Right ventricle myocardium inferior (tissue), 1 donor: Measurements from ENCODE around the gene HDAC3. TPM values are rescaled to one million over a fixed set of nuclear protein-coding genes. Genes with fewer than 3 reads are reported as not detected.
"Not testable (repeated sequence)": the region's sequence is repeated elsewhere in the genome, so short reads cannot be mapped to it uniquely, and the experiment has no call there.

Experiments used
- ATAC-seq: fragments of 200-7000 bp; cut with Tn5 transposase; one replicate; pipeline ENCODE4 v1.9.1; 2020; ENCODE audit warnings: mild to moderate bottlenecking, moderate library complexity
- DNase-seq: peaks from one replicate; pipeline ENCODE4 v3.0.0; 2021; ENCODE audit errors: missing footprints
- intact Hi-C: fragments of 100-400 bp; cut with DNase I; formaldehyde crosslinking; loops from one replicate; pipeline ENCODE4 v1.11.0; 2022
- total RNA-seq: library from RNA; stranded (reverse); fragmentation: NEBNext Ultra II Directional; extraction: Animal tissue kit (Norgen Biotek cat#: 25700); gene quantifications from one replicate; pipeline ENCODE4 v1.2.1, GENCODE V29; 2021
- donor health status: DM: no; HTN: yes; CAD: no; lungs with severe emphysema.

Gene HDAC3
- total RNA-seq, 1 donor from 2014 or later = 29.9 TPM

DNA sequence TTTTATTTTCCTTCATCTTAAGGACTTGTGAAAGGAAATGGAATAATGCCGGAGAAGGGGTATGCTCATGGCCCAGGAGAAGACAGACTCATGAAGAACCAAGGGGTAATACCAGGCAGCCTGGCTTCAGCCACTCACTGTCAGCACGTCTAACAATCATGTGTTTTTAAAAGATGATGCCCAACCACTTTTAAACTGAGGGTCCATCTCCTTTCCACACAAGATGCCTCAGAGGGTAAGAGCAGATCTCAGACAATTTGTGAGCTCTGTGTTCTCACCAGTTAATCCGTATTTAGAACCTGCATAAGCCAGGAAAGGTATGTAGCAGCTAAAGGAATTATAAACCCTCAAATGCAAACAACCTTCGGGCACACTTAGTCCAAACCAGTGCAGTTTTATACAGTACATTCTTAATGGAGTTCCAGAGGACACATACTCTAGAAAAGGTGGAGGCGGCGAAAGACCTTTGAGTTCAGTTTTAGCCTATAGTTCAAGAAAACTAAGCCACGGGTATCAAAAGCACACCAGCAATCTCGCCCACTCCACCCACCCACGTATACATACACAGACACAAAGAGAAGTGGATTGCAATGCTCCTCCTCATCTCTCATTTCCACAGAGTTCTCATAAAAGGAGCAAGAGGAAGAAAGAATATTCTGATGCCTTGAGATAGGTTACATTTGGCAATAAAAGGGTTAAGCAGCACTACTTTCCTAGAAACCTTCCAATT is 20.5 kb downstream of the HDAC3 start:
- ATAC-seq (no peak), DNase-seq (no peak)
- intact Hi-C loops = no loop called here

DNA sequence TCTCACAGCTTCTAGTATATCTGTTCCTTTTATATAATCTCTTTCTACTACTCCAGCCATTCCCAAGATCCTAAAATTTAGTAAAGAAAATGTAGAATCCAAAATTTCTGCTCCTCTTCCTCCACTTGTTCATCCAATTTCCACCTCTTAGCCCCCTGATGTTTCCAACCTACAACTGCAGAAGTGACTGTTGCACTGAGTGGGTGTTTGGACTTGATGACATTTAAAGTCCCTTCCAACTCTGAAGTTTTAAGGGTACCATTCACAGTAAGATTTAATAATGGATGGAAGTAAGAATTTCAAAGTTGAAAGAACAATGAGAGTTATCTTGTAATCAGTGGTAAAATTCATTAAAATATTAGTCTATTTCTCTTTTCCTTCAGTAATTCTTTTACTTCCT is 23.3 kb downstream of the HDAC3 start:
- intact Hi-C loops = no loop called here
- DNase-seq = no peak
- ATAC-seq = no peak

DNA sequence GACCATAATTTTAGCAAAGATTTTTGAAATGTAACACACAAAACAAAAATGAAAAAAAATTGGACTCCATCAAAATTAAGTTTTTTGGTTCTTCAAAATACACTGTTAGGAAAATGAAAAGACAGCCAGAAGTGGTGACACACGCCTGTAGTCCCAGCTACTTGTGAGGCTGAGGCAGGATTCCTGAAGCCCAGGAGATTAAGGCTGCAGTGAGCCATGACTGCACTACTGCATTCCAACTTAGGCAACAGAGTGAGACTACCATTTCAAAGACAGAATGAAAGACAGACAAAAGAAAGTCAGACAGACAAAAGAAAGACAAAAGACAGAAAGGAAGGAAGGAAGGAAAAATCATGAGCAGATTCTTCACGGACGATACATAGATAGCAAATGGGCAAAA is 25.4 kb downstream of the HDAC3 start:
- ATAC-seq = no peak
- intact Hi-C loops = no loop called here
- DNase-seq = no peak

DNA sequence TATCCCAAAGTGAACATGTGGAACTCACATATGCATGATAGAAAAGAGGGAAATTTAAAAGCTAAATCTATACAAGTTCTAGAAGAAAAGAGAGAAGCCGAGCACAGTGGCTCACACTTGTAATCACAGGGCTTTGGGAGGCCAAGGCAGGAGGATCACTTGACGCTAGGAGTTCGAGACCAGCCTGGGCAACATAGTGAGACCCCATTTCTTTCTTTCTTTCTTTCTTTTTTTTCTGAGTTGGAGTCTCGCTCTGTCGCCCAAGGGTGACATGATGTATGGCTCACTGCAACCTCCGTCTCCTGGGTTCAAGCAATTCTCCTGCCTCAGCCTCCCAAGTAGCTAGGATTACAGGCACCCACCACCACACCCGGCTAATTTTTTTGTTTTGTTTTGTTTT is 26.7 kb downstream of the HDAC3 start:
- ATAC-seq, intact Hi-C loops, DNase-seq: not testable (repeated sequence)

DNA sequence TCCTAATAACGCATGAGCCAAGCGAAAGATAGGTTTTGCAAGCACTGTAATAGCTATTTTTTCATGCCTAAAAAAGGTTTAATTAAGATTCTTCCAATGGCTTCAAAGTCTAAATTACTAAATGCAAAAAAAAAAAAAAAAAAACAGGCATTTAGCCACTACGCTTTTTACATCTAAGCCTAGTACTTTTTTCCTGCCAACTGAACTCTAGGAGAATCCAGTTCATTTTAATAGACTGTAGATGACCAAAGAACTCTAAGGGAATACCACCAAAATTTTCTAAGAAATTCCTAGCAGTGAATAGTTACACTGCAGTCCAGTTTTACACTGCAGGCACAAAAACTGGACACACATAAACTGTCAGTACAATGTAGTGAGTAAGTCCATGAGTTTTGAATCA is 27.6 kb downstream of the HDAC3 start:
- intact Hi-C loops = no loop called here
- ATAC-seq = no peak
- DNase-seq = no peak

DNA sequence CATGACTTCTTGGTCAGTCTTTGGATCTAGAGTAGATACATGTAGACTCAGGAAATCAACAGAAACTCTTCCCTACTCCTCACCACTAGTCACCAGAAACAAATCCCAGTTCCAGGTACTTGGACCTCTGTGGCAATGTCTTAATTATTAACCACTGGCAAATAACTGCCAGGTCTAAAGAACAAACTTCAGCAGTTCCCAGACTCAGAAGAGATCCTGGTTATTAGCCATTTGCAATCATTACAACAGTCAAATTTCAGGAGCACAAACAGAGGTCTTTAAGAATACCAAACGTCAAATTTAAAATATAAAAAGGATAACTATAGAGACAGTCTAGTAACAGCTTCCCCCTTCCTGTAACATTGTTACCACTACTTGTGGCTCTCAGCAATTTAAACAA is 28.1 kb downstream of the HDAC3 start:
- no peak for DNase-seq
- ATAC-seq = no peak
- intact Hi-C loops = no loop called here

DNA sequence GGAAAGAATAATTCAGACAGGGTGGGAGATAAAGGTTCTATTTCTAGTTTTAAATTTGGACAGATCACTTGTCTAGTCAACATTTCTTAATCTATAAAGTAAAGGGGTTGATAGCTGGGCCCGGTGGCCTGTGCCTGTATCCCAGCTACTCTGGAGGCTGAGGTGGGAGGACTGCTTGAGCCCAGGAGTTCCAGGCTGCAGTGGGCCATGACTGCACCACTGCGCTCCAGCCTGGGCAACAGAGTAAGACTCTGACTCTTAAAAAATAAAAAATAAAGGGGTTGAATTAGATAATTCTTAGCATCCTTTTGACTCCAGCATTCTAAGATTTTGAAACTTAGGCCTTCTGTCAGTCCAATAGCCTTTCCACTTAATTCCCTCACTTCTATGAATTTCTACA is 28.6 kb downstream of the HDAC3 start:
- intact Hi-C loops = no loop called here
- DNase-seq (no peak), ATAC-seq (no peak)

DNA sequence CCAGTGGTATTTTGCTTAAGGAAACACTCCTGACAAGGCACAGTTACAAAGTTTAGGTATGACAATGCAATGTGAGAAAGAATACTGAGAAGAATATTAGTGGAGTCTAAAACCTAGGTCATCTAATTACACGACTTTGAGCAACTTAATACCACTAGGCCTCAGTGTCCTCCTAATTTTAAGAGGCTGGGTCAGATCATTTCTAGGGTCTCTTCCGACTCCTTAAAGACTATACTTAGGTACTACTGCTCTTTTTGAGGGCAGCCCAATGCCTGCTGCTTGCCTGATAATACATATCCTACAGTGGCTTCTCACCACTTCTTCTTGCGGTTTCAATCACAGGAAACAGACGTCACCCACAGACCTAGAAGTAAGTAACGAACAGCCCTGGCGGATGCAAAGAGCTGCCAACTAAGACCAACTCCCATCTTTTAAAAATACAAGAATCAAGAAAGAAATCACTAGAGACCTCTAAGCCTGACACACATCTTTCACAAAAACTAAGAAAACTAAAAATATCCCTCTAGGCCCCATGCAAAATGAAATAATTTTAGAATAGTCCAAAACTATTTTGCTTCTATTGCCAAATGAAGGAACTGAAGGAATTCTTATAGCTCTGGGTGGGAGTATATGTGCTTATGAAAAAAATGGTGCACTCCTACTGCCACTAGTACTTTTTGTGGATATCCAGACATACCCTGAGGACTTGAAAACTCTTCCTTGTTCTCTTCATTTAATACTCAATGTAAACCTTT is 30.9 kb downstream of the HDAC3 start:
- peak; percentile 65 for ATAC-seq
- intact Hi-C loops = no loop called here
- no peak for DNase-seq

DNA sequence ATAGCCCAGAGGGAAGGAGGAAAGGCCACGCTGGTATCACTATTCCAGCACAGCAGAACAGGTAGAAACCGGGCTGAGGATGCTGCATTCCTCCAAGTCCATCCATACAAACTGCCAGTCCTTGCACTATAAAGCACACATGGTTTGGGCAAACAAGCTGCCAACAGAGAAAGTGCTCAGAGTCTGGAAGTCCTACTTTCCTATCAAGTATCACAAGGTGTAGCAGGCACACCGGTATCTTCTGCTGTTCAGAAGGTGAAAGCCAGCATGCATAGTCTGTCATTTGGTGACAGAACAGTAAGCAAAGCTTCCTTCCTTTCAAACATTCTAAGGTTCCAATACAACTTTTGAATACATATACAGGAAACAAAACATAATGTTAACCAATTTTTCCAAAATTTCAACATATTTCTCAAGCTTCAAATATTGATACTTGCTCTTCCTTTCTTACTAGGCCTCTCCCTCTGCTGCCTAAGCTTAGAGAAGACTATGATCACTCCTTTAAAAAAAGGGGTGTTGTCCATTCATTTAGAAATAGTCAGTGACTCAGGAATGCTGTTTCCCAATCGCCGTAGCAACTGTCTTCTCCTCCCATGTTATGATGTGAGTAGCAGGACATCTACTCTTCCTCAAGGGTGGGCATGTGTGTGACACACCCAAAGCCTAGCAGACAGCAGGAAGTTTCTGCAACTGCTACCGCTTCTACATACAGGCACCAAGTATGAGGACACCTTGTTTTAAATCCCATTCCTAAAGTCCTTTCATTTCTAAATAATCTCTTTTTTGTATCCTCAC is 32.5 kb downstream of the HDAC3 start:
- DNase-seq (no peak), ATAC-seq (peak; percentile 89)
- intact Hi-C loops = no loop called here

DNA sequence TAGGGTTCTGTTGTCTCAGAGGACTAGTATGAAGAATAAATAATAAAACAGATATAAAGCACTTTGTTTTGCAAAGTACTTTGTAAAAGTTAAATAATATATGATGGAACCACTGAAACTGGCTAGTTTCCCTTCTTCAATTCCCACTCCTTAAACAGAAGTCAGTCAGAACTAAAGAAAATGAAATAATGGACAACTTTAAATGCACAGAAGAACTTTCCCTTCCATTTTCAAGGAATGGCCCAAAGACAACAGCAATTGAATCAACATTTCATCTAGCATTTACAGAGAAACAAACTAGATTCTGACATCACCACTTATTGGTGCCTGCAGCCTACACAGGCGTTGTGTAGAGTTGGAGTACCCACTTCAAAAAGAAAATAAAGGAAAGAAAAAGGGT is 34.0 kb downstream of the HDAC3 start:
- intact Hi-C loops = no loop called here
- DNase-seq (no peak), ATAC-seq (no peak)

DNA sequence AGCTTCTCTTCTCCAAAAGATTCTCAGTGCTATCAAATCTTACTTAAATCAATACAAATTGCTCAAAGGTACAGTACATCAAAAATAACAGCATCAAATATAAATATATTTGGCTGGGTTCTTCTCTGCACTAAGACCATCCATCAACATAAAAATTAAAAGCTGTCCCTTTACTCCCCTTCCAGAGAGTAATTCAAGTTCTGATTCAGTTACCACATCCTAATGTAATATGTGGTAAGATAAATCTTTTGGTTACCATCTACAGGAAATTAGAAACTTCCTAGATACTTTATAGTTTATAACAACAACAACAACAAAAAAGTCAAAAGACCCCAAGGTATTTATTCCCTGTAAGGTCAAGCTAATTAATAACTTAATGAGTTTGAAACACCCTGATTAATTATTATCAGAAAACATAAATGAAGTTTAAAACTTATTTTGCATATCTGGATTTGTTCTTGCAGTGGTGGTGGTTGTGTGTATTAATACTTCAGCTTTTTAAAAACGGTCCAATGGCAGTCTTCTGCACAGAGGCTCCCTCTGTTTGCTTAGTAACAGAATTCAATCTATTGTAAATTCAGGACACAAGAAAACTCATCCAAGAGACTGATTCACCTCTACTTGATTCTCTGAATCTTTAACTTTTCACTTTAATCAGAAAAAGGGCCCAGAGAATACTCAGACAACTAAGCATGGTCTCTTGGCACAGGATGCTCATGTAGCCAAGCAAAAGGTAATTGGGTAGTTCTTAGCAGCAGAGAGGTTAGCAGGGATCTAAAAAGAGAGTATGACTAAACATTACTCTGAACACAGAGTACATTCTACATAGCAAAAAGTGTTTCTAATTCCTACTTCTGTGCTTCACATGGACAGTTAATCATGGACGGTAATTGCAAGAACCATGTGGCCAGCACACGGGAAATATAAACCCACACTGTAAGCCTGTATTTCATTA is 38.0 kb downstream of the HDAC3 start:
- intact Hi-C loops = no loop called here
- ATAC-seq (peak; percentile 78), DNase-seq (no peak)

DNA sequence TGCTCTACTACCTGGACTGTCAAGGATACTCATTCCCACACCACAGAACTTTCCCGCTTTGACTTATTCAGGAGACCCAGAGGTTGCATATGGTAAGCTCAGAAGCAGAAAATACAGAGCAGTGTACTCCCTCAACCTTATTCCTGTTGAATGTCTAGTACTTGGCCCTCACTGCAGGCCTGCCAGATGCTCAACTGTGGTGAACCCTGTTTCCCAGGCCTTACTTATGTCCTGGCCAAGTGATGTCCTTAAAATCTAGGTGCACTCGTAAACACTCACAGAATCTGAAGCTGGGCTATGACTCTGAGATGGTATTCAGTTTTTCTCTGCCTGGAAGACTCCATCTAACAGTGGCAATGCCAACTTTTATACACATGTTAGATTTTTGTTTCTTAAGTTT is 38.8 kb downstream of the HDAC3 start:
- intact Hi-C loops = no loop called here
- DNase-seq = no peak
- peak; percentile 35 for ATAC-seq

DNA sequence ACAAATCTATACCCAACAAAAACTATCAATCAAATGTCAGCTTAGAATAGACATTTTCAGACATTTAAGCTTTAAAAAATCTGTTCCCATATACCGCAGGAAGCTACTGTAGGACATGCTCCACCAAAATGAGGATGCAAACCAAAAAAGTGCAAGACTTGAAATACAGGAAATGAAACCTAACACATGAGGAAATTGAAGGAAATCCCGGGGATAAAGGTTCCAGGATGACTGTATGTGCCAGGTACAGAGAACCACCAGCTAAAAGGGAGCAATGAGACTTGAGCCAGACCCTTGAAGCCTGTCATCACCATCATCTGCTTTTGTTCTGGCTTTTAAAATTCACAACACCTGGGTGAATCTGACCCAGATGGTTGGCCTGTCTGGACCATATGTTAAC is 39.3 kb downstream of the HDAC3 start:
- ATAC-seq = no peak

DNA sequence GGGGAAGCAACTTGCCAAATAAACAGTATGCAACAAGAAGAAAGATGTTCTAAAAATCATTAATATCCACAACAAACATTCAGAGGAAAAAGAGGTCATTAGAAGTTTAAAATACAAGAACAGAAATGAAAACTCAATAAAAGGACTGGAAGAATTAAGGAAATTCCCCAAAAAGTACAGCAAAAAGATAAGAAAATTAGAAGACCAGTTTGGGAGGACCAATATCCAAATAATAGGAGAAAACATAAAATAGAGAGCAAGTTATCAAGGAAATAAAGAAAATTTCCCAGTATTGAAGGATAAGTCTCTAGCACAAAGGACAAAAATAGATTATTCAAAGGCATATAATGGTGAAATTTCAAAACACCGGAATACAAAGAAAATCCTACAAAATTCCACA is 39.8 kb downstream of the HDAC3 start:
- intact Hi-C loops = no loop called here
- no peak for DNase-seq
- no peak for ATAC-seq

More for the DNA sequence above, 39.3 kb downstream of the HDAC3 start:
- intact Hi-C loops = no loop called here
- no peak for DNase-seq

DNA sequence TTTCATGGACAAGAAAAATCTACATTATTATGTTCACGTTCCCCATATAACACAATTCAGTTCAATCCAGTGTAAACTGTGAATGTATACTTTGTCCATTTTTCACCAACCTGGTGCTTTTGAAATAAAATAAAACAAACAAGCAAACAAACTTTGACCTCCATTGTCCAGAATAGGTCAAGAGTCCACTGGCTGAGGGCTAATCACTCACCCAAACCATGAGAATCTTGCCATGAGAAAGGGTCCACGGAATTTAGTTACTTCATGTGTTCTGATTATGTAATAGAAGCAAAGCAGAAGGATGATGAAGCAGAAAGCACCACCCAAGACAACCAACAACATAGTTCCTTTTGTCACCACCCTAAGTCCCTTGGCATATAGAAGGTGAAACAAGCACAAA is 46.5 kb downstream of the HDAC3 start:
- DNase-seq (no peak), ATAC-seq (no peak)
- intact Hi-C loops = no loop called here

DNA sequence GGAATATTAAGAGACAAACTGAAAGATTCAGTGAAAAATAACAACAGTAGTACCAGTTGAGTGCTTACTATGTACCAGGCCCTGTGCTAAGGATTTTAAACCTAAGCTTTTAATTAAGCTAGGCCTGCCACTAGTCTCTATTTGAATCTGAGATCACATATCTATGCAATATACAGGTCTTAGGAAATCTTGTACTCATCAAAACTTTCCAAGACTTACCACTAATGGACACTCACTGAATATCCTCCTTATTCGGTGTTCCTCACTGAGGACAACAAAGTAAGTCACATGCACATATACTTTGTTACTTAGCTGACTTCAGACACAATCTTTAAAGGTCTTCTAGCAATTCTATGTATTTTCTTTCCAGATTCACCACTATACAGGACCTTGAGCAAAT is 50.4 kb downstream of the HDAC3 start:
- intact Hi-C loops = no loop called here
- no peak for ATAC-seq
- no peak for DNase-seq

DNA sequence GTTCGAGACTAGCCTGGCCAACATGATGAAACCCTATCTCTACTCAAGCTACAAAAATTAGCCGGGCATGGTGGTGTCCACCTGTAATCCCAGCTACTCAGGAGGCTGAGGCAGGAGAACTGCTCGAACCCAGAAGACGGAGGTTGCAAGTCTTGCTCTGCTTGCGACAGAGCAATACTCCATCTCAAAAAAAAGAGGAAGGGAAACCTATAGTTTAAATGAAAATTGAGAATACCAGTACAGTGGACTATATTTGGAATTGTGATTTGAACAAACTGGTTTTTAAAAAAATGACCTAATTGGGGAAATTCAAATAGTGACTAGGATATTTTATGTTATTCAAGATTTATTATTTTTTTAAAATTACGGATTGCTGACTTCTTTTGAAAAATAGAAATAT is 51.1 kb downstream of the HDAC3 start:
- DNase-seq (no peak), ATAC-seq (no peak)
- intact Hi-C loops = no loop called here

DNA sequence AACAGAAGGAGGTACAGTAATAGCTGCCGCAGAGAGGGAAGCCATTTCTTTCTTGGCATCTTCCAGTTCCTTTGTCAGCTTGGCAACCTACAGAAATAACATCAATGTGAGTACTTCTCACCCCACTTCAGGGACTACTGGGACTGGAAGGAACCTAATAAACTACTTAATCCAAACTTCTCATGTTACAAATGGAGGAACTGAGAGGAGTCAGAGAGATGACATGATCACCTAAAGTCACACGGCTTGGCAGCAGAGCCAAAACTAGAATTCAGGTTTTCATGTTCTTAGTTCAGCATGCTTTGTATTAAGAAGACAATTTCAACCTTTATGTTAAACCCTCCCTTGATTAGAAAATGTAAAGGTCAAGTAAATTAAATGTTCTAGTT is 62.5 kb downstream of the HDAC3 start:
- intact Hi-C loops = no loop called here
- ATAC-seq = no peak
- no peak for DNase-seq
